ENCODE measurements around the gene LRRN3.

DNA sequence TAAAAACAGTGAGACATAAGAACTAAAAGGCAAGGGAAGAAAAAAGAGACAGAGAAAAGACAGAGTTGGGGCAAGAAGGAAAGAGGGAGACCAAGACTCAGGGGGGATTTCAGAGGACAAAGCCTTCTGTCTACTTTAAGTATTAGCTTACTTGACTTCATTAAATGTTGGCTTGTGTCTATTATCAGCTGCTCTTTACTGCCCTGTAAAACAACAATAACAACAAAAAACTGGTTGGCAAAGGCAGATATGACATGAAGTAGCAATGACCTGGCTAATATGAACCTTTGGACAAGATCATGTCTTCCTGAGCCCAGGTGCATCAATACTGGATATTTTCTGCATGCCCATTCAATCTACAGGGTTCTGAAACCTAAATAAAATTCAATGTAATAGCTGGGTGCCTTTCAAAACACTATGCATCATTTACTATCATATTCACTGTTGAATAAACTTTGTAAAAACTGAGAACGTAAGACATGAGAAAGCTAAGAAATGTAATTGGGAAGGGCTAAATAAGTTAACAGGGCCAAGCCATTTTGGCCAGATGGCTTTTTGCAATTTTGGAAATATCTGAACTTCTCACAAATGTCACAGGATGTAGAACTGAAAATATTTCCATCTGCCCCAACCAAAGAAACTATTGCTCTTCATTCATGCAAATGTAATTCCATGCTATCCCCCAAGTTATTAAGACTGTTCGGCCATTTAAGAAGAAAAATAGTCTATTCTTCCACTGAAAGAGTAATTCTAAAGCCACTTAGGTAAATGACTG lies 49.4 kb downstream of the LRRN3 start:
- TF ChIP-seq, protein P1, sequence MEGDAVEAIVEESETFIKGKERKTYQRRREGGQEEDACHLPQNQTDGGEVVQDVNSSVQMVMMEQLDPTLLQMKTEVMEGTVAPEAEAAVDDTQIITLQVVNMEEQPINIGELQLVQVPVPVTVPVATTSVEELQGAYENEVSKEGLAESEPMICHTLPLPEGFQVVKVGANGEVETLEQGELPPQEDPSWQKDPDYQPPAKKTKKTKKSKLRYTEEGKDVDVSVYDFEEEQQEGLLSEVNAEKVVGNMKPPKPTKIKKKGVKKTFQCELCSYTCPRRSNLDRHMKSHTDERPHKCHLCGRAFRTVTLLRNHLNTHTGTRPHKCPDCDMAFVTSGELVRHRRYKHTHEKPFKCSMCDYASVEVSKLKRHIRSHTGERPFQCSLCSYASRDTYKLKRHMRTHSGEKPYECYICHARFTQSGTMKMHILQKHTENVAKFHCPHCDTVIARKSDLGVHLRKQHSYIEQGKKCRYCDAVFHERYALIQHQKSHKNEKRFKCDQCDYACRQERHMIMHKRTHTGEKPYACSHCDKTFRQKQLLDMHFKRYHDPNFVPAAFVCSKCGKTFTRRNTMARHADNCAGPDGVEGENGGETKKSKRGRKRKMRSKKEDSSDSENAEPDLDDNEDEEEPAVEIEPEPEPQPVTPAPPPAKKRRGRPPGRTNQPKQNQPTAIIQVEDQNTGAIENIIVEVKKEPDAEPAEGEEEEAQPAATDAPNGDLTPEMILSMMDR (IDR thresholded peaks at IDR 0.05): no peak
- TF ChIP-seq POLR2AphosphoS5 (IDR thresholded peaks at IDR 0.05): no peak
